Tibial nerve (tissue), 4 donors: ENCODE measurements around the gene BCAS3.

Experiments used
- EP300 ChIP-seq, 2 donors: sonication (generic); formaldehyde crosslinking; IDR thresholded peaks; one replicate each; pipeline ENCODE4 v1.6.1; 2017; ENCODE audit warnings: antibody characterized with exemption in 2 of 2, mild to moderate bottlenecking in 1 of 2
- TF ChIP-seq, protein P1 (sequence below), 5 experiments: fragments of 200-600 bp in 3 of 5; fragments of 450-650 bp in 2 of 5; sonication (generic) in 3 of 5; IDR thresholded peaks; one replicate each; pipeline ENCODE4 v1.5.1; 2016 to 2019; ENCODE audit warnings: antibody characterized with exemption in 5 of 5, mild to moderate bottlenecking in 3 of 5, moderate library complexity in 2 of 5

DNA sequence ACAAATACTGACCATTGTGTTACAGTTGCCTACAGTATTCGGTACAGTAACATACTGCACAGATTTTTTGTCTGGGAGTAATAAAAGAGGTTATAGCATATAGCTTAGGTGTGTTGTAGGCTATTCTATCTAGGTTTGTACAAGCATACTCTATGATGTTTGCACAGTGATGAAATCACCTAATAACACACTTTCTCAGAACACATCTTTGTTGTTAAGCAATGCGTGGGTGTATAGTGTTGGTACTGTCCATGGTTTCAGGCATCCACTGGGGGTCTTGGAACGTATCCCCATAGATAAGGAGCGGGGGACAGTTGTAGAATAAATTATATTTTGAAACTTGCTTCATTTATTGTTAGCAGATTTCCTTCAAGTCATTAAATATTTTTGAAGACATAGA, 428.7 kb downstream of the BCAS3 start:
- TF ChIP-seq, protein P1, sequence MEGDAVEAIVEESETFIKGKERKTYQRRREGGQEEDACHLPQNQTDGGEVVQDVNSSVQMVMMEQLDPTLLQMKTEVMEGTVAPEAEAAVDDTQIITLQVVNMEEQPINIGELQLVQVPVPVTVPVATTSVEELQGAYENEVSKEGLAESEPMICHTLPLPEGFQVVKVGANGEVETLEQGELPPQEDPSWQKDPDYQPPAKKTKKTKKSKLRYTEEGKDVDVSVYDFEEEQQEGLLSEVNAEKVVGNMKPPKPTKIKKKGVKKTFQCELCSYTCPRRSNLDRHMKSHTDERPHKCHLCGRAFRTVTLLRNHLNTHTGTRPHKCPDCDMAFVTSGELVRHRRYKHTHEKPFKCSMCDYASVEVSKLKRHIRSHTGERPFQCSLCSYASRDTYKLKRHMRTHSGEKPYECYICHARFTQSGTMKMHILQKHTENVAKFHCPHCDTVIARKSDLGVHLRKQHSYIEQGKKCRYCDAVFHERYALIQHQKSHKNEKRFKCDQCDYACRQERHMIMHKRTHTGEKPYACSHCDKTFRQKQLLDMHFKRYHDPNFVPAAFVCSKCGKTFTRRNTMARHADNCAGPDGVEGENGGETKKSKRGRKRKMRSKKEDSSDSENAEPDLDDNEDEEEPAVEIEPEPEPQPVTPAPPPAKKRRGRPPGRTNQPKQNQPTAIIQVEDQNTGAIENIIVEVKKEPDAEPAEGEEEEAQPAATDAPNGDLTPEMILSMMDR (IDR thresholded peaks at IDR 0.05), result no peak
- no peak for TF ChIP-seq EP300 (IDR thresholded peaks at IDR 0.05)
